Type B pancreatic cell (in vitro differentiated cells): ENCODE measurements around the gene GALNT12. TPM values are rescaled to one million over a fixed set of nuclear protein-coding genes. Genes with fewer than 3 reads are reported as not detected.

Experiments
- DNase-seq: peaks from one replicate; pipeline ENCODE4 v3.0.0; 2021; ENCODE audit warnings: mixed read lengths; ENCODE audit not compliant: unreplicated experiment; ENCODE audit errors: extremely low spot score
- H3K27ac Mint-ChIP-seq: 2 replicates; pipeline ENCODE4 v1.8.0; 2021; ENCODE audit warnings: mild to moderate bottlenecking, mixed read lengths
- H3K27me3 Mint-ChIP-seq: 2 replicates; pipeline ENCODE4 v1.8.0; 2021; ENCODE audit warnings: mixed read lengths
- H3K36me3 Mint-ChIP-seq: 2 replicates; pipeline ENCODE4 v1.8.0; 2021; ENCODE audit warnings: mixed read lengths
- H3K4me1 Mint-ChIP-seq: one replicate; pipeline ENCODE4 v1.8.0; 2021; ENCODE audit warnings: mixed read lengths; ENCODE audit not compliant: unreplicated experiment
- H3K4me3 Mint-ChIP-seq: 2 replicates; pipeline ENCODE4 v1.8.0; 2021; ENCODE audit warnings: mild to moderate bottlenecking, mixed read lengths
- H3K9me3 Mint-ChIP-seq: 2 replicates; pipeline ENCODE4 v1.8.0; 2021; ENCODE audit warnings: mixed read lengths
- CTCF ChIP-seq: fragments of 200-600 bp; sonication (generic); conservative IDR thresholded peaks from 2 replicates; pipeline ENCODE4 v1.5.0; 2021; ENCODE audit warnings: antibody characterized with exemption, mild to moderate bottlenecking
- total RNA-seq: library from RNA; stranded (reverse); gene quantifications from 2 replicates; pipeline ENCODE4 v1.2.1, GENCODE V29; 2021; ENCODE audit warnings: low replicate concordance

GALNT12 gene
- total RNA-seq, 1 donor from 2014 or later, result 25.8 TPM

- peaks cover 31% of the 10 kb centered on the region for H3K27me3 Mint-ChIP-seq
- peaks cover 6% of the 10 kb centered on the region for H3K4me1 Mint-ChIP-seq
- H3K9me3 Mint-ChIP-seq, result no peaks in the 10 kb centered on the region
- H3K27ac Mint-ChIP-seq, result no peak overlapping the region
- no peak for TF ChIP-seq CTCF
- H3K36me3 Mint-ChIP-seq, result no peaks in the 10 kb centered on the region
- H3K4me3 Mint-ChIP-seq, result no peak overlapping the region
- DNase-seq, result no peak
Observed at GRCh38 chr9:98882569-98882923, 75.1 kb downstream of the GALNT12 start.

- no peak for TF ChIP-seq CTCF
- peaks cover 6% of the 10 kb centered on the region for H3K4me1 Mint-ChIP-seq
- no peaks in the 10 kb centered on the region for H3K9me3 Mint-ChIP-seq
- no peak overlapping the region for H3K27ac Mint-ChIP-seq
- H3K36me3 Mint-ChIP-seq, result no peaks in the 10 kb centered on the region
- peaks cover 28% of the 10 kb centered on the region for H3K27me3 Mint-ChIP-seq
- DNase-seq, result no peak
- no peak overlapping the region for H3K4me3 Mint-ChIP-seq
Observed at GRCh38 chr9:98883276-98883675, 75.8 kb downstream of the GALNT12 start.

GRCh38 chr9:98884849-98885248 is 77.4 kb downstream of the GALNT12 start:
- DNase-seq, result no peak
- no peak overlapping the region for H3K4me3 Mint-ChIP-seq
- H3K4me1 Mint-ChIP-seq, result no peaks in the 10 kb centered on the region
- no peaks in the 10 kb centered on the region for H3K9me3 Mint-ChIP-seq
- H3K27ac Mint-ChIP-seq, result no peak overlapping the region
- TF ChIP-seq CTCF, result no peak
- no peaks in the 10 kb centered on the region for H3K36me3 Mint-ChIP-seq
- H3K27me3 Mint-ChIP-seq, result peaks cover 28% of the 10 kb centered on the region

- Mint-ChIP-seq H3K36me3 (no peaks in the 10 kb centered on the region), H3K27ac (no peak overlapping the region), H3K4me1 (no peaks in the 10 kb centered on the region), H3K9me3 (no peaks in the 10 kb centered on the region), H3K4me3 (no peak overlapping the region), H3K27me3 (peaks cover 28% of the 10 kb centered on the region)
- no peak for DNase-seq
- TF ChIP-seq CTCF, result no peak
Observed at GRCh38 chr9:98885575-98886295, 78.3 kb downstream of the GALNT12 start.

GRCh38 chr9:98886691-98887229 is 79.3 kb downstream of the GALNT12 start:
- DNase-seq, result no peak
- Mint-ChIP-seq H3K36me3 (no peaks in the 10 kb centered on the region), H3K9me3 (no peaks in the 10 kb centered on the region), H3K27me3 (peaks cover 27% of the 10 kb centered on the region), H3K4me3 (no peak overlapping the region), H3K4me1 (no peaks in the 10 kb centered on the region), H3K27ac (no peak overlapping the region)
- TF ChIP-seq CTCF, result no peak
